ENCODE data around the gene METTL24.
"Not testable (repeated sequence)": the region's sequence is repeated elsewhere in the genome, so short reads cannot be mapped to it uniquely, and the experiment has no call there.

The METTL24 gene

GRCh38 chr6:110360676-110361075, 2.5 kb upstream of the METTL24 start:
- no peak for DNase-seq (ENCODE audit: low read depth)

GRCh38 chr6:110359556-110359955, 1.4 kb upstream of the METTL24 start:
- no peak for DNase-seq (ENCODE audit: low read depth)

GRCh38 chr6:110358553-110359160, 508 bp upstream of the METTL24 start:
- no peak for DNase-seq (ENCODE audit: low read depth)

- no peak for DNase-seq (ENCODE audit: low read depth)
Measured at GRCh38 chr6:110357298-110357663, 868 bp downstream of the METTL24 start.

GRCh38 chr6:110356778-110357177, 1.4 kb downstream of the METTL24 start:
- no peak for DNase-seq (ENCODE audit: low read depth)

GRCh38 chr6:110355727-110356126, 2.4 kb downstream of the METTL24 start:
- no peak for DNase-seq (ENCODE audit: low read depth)

- DNase-seq (ENCODE audit: low read depth): no peak
Measured at GRCh38 chr6:110355022-110355421, 3.1 kb downstream of the METTL24 start.

GRCh38 chr6:110354153-110354552, 4.0 kb downstream of the METTL24 start:
- DNase-seq (ENCODE audit: low read depth): no peak

GRCh38 chr6:110353457-110354001, 4.6 kb downstream of the METTL24 start:
- DNase-seq (ENCODE audit: low read depth): no peak

GRCh38 chr6:110352563-110353262, 5.4 kb downstream of the METTL24 start:
- no peak for DNase-seq (ENCODE audit: low read depth)

- DNase-seq (ENCODE audit: low read depth): no peak
Measured at GRCh38 chr6:110351986-110352385, 6.2 kb downstream of the METTL24 start.

- no peak for DNase-seq (ENCODE audit: low read depth)
Measured at GRCh38 chr6:110351546-110351945, 6.6 kb downstream of the METTL24 start.

- DNase-seq (ENCODE audit: low read depth): not testable (repeated sequence)
Measured at GRCh38 chr6:110350593-110350992, 7.6 kb downstream of the METTL24 start.

- no peak for DNase-seq (ENCODE audit: low read depth)
Measured at GRCh38 chr6:110348961-110349690, 9.0 kb downstream of the METTL24 start.

- DNase-seq (ENCODE audit: low read depth): no peak
Measured at GRCh38 chr6:110345025-110345424, 13.1 kb downstream of the METTL24 start.

- no peak for DNase-seq (ENCODE audit: low read depth)
Measured at GRCh38 chr6:110342759-110343158, 15.4 kb downstream of the METTL24 start.

- DNase-seq (ENCODE audit: low read depth): no peak
Measured at GRCh38 chr6:110341663-110342596, 16.2 kb downstream of the METTL24 start.

- DNase-seq (ENCODE audit: low read depth): no peak
Measured at GRCh38 chr6:110341067-110341466, 17.1 kb downstream of the METTL24 start.

GRCh38 chr6:110340392-110340965, 17.7 kb downstream of the METTL24 start:
- DNase-seq (ENCODE audit: low read depth): no peak

GRCh38 chr6:110338820-110339470, 19.2 kb downstream of the METTL24 start:
- DNase-seq (ENCODE audit: low read depth): no peak

- DNase-seq (ENCODE audit: low read depth): no peak
Measured at GRCh38 chr6:110337486-110337885, 20.7 kb downstream of the METTL24 start.

Data from fibroblast of the conjunctiva (primary cell).